NCI-H2227 treated with DMSO at 0.1 percent for 48 hours (cell line): ENCODE measurements around the gene ARSH.
"Not testable (repeated sequence)": the region's sequence is repeated elsewhere in the genome, so short reads cannot be mapped to it uniquely, and the experiment has no call there.

ENCODE experiments used
- DNase-seq: peaks from one replicate; lab custom pipeline; 2025; lab: John Stamatoyannopoulos, UW

ARSH gene

DNA sequence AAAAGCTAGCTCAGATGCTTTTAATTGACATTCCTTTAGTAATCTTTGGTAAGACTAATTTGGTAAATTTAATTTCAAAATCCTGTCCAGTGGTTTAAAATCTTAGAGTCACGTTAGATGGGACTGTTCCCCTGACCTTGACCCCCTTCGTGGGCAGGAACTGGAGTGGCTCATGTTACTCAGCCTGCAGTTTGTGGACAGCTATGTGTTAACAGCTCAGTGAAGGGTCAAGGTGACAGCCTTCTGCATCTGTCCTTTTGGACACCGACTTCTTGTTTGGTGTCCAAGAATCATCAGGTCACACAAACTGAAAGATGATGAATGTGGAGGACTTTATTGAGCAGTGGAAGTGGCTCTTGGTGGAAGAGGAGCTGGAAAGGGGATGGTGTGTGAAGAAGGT lies 37.9 kb downstream of the ARSH start:
- no peak for DNase-seq

DNA sequence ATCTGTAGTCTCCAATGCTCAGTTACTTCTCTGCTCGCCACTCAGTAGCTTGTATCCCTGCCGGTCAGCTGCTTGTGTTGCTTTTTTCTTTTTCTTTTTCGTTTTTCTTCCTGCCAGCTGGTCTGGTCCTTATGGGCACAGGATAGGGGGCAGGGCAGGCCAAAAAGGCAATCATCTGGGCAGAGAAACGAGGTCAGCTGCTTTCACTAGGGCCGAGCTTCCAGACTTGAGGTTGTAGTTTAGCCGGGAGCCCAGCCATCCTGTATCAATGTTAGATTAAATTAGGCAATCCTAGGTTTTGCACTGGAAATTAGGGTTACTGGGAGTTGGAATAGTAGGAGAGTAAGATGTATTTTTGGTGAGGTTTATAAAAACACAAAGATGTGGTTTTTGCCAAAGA lies 38.3 kb downstream of the ARSH start:
- DNase-seq: no peak

DNA sequence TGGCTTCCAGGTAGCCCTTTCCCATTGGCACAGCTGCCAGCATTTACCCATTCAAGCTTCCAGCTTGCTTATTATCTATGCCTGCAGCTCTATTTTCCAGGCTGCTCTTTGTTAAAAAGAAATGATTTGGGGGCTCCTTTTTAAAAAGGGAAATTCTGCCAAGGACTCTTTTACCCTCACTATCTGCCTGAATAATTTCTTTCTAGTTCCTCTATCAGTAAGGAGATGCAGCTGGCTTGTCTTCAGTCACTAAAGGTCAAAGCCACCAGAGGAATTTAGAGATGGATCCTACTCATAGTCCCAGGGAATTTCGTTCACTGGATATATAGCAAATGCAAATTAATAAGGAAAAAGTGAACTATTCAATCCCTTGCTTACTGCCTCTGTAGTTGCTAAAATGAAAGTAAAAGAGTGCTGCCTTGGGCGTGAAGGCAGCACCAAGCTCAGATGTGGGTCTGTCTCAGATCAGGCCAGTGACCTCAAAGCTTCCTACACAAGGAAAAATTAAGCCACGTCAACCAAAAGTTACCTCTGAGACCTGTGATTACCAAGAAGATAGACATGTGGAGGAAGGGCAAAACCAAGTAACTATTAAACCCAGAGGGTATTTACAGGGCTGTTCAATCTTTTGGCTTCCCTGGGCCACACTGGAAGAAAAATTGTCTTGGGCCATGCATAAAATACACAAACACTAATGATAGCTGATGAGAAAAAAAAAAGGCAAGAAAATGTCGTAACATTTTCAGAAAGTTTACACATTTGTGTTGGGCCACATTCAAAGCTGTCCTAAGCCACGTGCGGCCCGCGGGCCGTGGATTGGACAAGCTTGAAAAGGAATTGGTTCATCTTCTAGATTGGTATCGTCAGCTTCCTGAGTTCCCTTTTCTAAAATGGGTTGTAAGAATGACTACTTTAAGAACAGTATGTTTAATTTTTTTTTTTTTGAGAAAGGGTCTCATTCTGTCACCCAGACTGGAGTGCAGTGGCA lies 40.2 kb downstream of the ARSH start:
- DNase-seq: no peak

DNA sequence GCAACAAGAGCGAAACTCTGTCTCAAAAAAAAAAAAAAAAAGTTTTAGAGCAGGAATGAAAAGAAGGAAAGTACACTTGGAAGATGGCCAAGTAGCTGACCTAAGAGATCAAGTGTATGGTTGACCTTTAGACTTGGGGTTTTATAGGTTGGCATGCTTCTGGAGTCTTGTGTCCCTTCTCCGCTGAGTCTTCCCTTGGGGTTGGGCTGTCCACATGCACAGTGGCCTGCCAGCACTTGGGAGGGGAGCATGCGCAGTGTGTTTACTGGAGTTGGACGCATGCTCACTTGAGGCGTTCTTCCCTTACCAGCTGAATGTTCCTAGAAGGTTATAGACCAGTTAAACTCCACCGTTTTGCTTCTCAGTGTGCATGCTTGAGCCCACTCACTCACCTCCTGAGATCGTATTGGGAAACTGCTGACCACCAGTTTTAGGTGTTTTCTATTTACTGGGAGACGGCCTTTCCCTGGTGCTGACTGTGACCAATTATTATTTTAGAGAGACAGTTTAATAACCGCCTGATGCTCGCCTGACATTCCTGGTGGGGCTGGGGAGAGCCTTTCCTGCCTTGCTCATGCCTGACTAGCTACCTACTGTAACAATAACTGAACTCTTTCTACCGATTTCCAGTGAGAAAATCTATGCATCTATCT lies 44.3 kb downstream of the ARSH start:
- not testable (repeated sequence) for DNase-seq

DNA sequence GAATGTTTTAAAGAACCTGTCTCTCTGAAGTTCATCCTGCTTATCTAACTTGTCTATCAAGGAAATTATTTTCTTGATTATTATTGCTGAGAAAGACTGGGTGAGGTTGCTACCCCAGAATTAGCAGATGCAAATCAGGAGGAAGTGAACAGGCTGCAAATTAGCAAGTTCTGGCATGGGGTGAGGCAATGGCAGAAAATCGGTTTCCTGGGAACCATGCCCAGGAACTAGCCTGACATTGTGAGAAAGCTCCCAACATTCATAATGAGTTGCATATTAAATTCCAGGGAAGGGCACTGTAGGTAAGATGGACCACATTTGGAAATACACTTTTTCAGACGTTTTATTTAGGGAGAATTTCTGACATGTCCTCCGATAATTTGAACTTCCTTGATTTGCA lies 46.5 kb downstream of the ARSH start:
- no peak for DNase-seq

DNA sequence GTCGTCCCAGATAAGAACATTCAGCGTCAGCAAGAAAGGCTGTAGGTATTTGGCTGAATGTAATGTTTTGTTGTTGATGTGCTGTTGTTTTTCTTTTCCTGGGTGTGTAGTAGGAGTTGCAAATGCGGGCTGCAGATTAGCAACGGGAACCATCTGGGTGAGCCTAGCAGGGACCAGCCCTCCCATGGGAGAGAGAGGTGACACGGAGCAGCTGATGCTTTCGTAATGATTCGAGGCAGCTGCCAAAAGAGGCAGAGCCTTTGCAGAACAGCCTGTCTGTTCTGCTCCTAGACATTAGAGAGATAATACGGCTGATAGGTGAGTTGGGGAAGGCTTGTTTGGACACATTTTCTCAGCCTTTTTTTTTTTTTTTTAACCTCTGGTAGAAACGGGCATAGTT lies 60.2 kb downstream of the ARSH start:
- no peak for DNase-seq

DNA sequence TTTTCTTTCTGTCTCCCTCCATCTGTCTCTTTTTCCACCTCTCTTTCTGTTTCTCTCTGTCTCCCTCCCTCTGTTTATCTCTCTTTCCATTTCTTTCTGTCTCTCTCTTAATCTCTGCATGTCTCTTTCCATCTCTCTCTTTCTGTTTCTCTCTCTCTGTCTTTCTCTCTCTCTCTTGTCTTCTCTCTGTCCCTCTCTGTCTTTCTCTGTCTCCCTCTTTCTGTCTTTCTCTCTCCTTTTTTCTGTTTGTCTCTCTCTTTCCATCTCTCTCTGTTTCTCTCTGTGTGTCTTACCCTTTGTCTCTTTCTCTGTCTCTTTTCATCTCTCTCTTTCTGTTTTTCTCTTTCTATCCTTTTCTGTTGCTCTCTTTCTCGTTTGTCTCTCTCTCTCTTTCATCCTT lies 69.6 kb downstream of the ARSH start:
- DNase-seq: no peak

DNA sequence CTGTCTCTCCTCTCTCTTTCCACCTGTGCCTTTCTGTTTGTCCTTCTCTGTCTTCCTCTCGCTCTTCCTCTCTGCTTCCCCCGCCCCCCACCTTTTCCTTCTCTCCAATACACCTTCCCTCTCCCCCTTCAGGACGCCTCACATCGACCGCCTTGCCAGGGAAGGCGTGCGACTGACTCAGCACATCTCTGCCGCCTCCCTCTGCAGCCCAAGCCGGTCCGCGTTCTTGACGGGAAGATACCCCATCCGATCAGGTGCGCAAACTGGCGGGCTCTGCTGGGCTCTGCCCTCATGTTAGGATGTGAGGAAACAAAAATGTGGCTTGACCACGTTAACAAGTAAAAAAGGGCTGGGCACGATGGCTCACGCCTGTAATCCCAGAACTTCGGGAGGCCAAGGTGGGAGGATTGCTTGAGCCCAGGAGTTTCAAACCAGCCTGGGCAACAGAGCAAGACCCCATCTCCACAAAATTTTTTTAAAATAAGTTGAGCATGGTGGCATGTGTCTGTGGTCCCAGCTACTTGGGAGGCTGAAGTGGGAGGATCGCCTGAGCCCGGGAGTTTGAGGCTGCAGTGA lies 70.2 kb downstream of the ARSH start:
- no peak for DNase-seq
